ENCODE data around the gene MERTK.
"Not testable (repeated sequence)": the region's sequence is repeated elsewhere in the genome, so short reads cannot be mapped to it uniquely, and the experiment has no call there.

MERTK gene

DNA sequence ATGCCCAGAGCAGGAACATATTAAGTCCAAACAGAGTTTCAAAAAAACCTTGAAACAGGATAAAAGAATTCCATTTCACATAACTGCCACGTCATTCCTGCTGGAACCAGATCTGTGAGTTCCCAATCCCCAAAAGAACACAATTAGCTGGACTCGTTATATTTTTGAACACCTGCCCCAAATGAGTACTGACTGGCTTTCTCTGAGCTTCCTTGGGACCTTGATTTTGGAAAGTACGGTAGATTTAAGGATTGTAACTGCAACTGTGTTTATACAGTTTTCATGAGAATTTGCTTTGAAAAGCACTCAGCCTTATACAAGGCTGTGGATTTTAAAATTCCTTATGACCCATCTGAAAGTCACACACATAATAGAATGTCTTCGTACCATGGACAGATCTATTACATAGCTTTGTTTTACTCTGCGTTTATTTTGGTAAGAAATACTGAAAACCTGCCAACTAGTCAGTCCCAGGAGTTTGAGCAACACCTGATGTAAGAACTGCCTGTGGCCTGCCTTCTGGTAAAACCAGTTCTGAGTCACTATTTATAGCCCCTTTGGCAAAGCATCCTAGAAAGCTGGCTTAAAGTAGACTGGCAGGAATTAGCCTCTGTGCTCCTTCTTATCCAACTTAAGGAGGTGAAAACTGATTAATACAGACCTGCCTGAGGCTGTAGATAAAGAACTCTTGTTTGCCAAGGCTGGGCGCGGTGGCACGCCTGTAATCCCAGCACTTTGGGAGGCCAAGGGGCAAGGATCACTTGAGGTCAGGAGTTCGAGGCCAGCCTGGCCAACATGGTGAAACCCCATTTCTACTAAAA is 48.1 kb downstream of the MERTK start:
- peak; percentile 49 for DNase-seq

DNA sequence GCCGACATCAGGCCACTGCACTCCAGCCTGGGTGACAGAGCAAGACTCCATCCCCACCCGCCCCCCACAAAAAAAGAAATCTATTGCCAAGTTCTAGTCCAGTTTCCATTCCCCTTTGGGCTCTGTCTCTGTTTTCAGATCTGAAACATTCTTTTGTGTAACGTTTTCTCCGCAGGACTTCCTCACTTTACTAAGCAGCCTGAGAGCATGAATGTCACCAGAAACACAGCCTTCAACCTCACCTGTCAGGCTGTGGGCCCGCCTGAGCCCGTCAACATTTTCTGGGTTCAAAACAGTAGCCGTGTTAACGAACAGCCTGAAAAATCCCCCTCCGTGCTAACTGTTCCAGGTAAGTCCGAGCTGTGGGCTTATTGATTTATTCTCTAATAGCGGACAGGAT is 48.8 kb downstream of the MERTK start:
- DNase-seq, result no peak

DNA sequence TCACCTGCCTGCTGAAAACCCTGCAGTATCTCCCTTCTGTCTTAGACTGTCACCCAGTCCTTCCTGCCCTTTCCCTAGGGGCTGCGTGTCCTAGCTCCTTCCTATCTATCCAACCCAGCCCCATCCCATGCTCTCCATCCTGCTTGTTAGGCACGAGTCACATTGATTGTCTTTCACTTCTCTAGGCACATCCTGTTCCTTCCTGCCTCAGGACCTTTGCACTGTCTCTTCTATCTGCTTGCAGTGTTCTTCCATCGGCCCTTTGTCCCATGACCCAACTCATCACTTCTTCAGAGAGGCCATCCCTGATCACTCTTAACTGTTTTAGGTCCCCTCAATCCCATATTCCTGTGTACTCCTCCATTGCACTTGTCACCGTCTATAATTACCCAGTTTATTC is 50.4 kb downstream of the MERTK start:
- no peak for DNase-seq

DNA sequence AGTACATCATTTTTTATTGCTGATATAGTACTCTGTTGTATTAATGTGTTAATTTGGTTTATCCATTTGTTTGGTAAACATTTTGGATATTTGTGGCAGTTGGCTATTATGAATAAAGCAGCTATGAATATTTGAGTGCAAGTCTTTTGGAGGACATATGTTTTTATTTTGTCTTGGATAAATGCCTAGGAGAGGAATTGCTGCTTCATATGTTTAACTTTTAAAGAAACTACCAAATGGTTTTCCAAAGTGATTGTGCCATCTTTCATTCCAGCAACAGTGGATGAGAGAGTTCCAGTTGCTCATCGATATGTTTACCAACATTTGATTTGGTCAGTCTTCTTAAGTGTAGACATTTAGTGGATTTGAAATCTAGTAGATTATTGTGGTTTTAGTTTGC is 51.8 kb downstream of the MERTK start:
- no peak for DNase-seq

DNA sequence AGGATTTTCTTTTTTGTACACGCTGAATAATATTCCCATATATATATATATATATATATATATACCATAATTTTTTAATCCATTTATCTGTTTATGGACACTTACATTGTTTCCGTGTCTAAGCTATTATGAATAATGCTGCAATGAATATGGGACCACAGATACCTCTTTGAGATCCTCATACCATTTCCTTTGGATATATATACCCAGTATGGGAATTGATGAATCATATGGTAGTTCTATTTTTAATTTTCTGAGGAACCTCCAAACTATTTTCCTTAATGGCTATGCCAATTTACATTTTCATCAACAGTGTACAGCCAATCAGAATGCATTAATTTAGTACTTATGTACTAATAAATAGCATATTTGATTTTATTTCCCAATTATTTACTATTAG is 53.1 kb downstream of the MERTK start:
- DNase-seq, result no peak

DNA sequence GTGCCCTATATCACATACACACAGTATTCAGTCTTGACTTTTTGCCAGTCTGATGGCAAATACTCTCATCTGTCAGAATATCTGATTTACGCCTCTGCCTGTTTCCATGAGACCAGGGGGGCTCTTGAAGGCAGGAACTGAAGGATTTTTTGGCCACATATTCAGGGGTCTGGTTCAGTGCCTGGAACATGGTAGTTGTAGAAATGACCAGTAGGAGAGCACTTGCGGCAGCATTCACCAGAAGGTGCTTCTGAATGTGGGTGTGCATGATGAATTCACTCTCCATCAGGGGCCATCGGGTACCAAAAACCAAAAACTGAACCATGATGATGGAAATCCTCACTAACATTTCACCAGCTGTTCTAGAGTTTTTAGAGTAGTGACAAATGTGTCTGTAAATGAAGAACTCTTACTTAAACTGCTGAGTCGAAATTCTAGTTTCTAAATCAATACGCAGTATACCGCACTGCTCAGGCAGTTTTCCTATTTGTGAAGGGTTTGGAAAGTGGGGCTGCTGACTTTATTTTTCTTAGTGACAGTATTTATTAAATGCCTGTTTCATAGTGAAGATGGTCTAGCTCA is 54.6 kb downstream of the MERTK start:
- no peak for DNase-seq

DNA sequence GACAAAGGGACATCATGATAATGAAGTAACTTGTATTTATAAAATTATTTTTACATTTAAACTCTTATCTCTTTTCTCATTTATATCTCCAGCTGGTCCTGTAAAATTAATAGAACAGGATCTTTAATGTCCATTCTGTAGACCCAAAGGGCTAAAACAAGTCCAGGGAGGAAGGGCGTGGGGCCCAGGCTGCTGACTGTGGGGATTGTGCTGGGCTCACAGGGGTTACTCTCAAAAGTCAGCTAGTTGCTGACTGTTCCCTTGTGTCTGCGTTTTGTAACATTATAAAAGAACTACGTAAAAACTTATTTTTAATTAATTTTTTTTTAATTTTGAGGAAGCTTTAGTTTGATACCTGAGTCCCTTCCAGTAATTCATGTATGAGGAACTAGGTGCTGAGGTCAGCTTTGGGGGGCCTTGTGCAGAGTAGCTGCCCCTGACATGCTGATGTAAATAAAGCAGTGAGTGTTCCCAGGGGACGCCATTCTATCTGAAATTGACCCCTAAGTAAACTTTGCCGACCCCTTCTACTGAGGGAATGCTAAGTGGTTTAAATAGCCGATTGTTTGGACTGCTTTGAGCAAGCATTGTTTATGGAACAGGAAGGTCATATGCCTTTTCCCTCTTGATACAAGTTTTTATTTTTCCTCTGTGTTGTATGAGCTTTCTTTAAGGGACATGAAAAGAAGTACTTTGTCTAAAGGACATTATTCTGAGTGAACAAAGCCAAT is 56.4 kb downstream of the MERTK start:
- no peak for DNase-seq

DNA sequence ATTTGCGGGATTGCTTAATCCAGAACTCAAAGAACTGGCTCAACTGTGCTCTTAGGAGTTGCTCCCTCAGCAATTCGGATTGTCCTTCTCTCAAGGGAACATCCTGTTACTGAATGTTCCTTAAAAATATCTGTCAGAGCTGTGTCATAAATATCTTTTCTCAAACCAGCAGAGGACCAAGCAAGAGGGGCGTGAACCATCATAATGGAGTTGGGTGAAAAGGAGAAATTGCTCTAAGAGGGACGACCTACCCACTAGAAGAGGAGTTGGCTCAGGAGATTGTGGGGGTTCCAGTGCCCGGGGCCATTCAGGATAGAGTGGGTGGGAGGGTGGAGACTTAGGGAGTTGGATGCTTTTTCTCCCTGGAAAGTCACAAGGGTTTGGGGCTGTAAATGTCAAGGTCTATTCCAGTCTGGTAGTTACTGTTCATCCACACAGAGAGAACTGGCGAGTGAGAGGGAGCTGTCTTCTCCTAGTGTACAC is 59.5 kb downstream of the MERTK start:
- no peak for DNase-seq

DNA sequence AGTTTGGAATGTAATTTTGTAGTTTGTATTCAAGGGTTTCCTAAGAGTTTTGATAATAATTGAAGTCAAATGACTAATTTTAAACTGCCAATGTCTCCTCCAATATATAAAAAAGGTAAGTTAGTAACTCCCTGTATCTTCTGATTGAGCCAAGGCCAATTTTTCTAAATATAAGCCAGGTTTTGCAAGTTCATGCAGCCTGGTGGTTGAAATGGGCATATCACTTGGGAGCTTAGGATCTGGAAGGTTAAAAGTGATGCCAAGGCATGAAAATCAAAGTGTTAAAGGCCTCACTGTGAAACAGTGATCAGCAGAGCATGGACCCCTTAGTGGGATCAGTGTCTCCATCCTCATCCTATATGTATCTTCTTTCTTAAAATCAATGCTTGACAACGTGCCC is 60.5 kb downstream of the MERTK start:
- DNase-seq, result no peak

DNA sequence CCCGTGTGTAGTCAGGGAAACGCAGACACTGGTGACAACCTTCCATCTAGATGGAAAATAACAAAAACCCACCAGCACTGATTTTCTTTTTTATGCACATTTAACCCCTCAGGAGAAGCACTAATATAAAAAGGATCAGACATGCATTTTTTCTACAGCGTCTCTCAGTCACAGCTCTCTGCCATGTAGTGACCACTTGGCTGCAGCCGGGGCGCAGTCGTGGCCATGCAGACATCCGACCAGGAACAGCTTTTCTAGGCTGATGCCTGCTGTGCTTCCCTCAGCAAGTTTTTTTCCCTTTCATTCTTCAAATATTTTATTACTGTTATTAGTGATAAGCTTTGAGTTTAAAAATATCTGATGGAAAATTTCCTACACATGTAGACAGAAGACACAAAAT is 63.3 kb downstream of the MERTK start:
- no peak for DNase-seq

DNA sequence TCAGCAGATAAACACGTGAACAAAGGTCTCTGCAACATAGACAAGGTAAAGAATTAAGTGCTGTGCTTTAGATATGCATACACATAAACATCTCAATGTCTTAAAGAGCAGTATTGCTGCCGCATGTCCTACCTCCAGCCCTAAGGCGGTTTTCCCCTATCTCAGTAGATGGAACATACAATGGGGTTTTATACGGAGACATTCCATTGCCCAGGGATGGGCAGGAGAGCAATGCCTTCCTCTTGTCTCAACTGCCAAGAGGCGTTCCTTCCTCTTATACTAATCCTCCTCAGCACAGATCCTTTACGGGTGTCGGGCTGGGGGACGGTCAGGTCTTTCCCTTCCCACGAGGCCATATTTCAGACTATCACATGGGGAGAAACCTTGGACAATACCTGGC is 64.7 kb downstream of the MERTK start:
- not testable (repeated sequence) for DNase-seq

DNA sequence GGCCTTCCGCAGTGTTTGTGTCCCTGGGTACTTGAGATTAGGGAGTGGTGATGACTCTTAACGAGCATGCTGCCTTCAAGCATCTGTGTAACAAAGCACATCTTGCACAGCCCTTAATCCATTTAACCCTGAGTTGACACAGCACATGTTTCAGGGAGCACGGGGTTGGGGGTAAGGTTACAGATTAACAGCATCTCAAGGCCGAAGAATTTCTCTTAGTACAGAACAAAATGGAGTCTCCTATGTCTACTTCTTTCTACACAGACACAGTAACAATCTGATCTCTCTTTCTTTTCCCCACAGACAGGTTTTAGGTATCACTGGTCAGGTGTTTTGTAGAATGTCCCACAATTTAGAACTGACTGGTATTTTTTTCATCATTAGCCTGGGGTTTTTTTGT is 65.1 kb downstream of the MERTK start:
- DNase-seq, result not testable (repeated sequence)

DNA sequence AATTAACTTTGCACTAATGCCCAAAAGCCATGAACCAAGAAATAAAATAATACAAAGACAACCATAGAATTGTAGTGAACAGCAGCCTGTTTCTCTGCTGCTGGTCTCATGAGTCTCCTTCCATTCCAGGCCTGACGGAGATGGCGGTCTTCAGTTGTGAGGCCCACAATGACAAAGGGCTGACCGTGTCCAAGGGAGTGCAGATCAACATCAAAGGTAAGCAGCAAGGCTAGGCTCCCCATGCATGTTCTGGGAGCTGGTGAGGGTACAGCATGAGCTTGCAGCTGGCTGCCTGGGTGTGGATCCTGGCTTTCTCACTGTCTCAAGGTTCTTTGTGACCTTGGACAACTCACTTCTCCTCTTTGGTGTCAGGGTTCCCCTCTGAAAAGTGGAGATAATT is 66.7 kb downstream of the MERTK start:
- DNase-seq, result no peak

DNA sequence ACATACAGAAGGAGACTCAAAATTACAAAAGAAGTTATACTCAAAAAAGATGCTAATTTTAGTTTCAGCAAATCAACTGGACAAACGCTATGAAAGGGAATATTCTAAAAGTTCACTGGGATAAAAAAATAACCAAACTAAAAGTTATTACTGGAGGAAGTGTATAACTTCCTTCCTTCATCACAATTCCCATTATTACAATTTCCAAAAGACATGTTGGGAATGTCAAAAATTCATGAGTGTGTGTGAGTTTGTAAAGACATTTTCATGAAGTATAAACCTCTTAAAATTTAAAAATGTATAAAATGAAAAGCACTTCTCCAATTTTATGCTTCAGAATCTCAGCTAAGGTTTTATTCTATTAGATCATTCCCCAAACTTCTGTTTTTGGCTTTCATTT is 67.8 kb downstream of the MERTK start:
- DNase-seq, result no peak

DNA sequence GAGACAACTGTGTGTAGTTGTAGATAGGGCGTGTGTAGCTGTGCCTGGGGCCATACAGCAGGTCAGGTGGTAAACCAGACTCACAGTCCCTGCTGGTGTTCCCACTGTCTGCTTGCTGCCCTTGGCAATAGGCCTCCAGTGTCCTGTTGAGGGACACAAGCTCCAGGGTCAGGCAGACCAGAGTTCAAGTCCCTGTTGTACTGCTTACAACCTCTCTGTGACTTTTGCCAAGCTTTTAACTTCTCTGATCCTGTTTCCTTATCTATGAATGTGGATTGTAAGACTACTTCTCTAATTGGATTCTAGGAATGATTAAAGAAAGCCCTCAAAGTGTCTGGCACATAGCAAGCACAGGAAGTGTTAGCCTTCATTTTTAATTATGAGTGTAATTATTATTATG is 68.6 kb downstream of the MERTK start:
- DNase-seq, result no peak

DNA sequence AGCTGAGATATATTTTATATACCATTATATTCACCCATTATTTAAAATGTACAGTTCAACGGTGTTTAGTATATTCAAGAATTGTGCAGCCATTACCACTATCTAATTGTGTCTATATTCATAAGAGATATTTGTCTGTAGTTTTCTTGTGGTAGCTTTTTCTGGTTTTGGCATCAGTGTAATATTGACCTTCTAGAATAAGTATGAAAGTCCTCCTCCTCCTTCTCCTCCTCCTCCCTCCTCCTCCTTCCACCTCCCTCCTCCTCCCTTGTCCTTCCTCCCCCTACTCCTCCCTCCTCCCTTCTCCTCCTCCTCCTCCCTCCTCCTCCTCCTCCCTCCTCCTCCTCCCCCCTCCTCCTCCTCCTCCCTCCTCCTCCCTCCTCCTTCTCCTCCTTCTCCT is 72.0 kb downstream of the MERTK start:
- no peak for DNase-seq

DNA sequence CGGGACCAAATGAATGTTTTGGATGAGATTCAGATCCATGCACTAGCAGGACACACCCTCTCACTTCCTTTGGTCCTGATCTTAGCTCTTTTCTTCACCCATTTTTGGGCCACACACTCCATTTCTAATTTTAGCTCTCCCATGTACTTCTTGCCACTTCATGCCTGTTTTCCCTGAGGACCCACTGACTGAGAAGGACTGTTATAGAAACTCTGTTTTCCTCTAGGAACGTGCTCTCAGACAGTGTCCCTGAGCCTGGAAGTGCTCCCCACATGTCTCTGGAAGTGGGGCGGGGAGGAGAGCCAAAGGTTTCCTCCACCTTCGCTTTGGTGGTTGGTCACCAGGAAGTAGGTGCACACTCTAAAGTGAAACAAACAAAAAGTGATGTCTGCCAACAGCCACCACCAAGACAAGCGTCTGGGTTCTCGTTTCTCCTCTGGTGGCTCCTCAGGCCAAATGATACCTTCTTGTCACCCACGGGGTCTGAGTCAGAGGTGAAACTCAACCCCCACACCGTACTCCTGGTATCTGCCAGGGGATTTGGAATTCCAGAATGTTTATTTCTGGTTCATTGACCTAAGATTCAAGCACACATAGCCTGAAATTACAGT is 74.7 kb downstream of the MERTK start:
- DNase-seq, result no peak

DNA sequence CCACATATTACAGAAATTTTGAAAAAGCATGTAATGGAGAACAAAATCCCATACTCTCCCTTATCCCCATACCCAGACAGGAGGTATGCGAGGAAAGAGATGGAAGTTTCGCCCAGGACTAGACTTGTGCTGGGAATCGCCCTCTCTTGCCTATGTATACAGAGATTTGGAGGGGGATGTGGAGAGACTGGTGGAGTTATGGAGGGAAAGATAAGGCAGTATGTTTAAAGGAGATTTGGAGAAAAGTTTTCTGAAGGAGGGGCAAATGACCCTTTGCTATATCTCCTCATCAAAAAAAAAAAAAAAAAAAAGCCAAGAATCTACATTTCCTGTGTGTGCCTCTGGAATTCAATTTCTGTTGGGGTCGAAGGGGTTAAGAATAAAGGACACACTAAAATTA is 75.3 kb downstream of the MERTK start:
- no peak for DNase-seq

DNA sequence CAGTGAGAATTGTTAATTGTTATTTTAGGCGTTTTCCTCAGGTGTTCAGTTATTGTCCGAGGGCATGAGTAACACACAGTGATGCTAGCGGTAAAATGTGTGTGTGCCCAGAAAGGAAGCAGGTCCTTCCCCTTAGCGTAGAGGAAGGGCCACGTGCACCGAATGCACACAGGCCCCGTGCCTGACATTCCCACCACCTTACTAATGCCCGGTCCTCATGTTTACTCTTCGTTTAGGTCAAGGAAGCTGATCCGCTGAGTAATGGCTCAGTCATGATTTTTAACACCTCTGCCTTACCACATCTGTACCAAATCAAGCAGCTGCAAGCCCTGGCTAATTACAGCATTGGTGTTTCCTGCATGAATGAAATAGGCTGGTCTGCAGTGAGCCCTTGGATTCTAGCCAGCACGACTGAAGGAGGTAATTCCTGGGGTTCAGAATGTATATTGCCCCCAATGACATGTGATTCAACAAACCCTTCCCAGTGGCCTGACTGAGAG is 76.7 kb downstream of the MERTK start:
- DNase-seq, result no peak

DNA sequence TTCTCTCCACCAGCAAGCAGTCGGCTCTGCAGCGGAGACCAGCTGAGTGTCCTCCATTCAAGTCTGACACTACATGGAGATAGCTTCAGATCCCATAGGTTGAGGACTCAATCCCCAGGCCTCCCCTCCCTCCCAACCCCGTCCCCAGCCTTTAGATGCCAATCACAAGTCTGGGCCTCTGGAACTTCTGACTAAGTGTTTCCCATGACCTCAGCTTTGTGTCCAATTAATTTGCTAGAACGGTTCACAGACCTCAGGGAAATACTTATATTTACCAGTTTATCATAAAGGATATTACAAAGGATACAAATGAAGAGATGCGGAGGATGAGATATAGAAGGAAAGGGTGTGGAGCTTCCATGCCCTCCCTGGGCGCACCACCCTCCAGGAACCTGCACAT is 77.4 kb downstream of the MERTK start:
- no peak for DNase-seq

DNA sequence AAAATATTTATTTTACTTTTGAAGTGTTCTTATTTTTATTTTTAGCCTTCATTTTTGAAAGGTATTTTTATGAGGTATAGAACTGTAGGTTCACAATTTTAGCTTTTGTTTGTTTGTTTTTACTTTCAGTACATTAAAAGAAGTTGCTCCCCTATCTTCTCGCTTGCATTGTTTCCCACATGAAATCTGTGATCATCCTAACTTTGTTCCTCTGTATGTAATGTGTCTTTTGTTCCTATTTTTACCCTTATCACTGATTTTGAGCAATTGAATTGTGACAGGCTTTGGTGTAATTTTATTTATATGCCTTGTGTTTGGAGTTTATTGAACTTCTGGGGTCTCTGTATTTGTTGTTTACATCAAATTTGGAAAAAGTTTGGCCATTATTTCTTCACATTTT is 78.8 kb downstream of the MERTK start:
- DNase-seq, result no peak

DNA sequence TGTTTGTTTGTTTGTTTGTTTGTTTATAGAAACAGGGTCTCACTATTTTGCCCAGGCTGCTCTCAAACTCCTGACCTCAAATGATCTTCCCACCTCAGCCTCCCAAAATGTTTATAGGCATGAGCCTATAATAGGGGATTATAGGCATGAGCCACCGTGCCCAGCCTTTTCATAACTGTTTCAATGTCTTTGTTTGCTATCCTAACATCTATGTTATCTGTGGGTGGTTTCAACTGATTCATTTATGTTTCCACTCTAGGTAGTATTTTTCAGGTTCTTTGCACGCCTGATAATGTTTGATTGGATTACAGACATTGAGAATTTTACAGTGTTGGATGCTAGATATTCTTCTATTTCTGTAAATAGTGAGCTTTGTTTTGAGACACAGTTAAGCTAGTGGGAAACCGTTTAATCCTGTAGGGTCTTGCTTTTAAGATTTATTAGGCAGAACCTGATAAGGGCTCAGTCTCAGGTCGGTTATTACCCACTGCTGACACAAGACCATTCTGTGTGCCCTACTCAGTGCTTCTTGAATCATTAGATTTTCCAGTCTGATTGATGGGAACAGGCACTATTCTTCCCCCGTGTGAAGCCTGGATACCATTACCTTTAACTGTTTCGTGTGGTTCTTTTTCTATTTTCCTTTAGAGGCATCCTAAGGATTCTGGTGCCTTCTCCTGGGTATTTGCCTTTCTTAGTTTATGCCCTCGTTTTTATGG is 80.2 kb downstream of the MERTK start:
- no peak for DNase-seq

DNA sequence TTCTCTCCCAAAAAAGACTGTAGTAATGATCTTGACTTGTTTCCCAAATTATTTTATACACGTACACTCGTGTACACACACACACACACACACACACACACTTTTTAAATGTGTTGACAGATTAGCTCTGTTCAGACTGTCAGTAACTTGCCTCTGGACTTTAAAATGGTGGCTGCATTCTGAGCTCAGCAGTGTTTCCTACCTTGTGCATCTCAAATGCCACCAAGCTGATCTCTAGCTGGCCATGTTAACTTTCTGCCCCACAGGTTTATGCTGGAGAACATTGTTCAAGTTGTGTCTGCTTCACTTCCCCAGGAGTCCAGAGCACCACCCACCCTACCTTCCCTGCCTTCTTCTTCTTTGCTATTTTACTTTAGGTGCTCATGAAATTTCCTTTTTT is 83.3 kb downstream of the MERTK start:
- no peak for DNase-seq

All from NCI-H446 treated with DMSO at 0.1 percent for 48 hours (cell line).